ENCODE data around the gene DNAJB6. TPM values are rescaled to one million over a fixed set of nuclear protein-coding genes. Genes with fewer than 3 reads are reported as not detected.

DNAJB6 gene
- total RNA-seq, 1 experiment from 2014 or later = 137 TPM

DNA sequence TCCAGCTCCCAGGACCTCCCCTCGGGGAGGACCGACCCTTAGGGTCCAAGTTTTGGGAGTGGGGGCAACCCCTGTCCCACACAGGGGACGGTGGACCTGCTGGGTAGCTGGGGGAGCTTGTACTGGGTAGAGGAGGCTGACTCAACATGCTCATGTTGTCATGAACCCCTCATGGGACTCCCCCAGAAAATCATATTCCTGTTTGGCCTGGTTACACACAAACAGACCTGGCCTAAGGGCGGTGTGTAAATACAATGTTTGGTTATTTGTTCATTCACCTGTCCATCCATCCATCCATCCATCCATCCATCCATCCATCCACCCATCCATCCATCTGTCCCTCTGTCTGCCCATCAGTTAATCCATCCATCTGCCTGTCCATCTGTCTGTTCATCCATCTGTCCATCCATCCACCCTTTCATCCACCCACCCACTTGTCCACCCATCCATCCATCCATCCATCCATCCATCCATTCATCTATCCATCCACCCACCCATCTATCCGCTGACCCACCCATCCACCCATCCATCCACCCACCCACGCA, 92.9 kb downstream of the DNAJB6 start:
- TF ChIP-seq, protein P1, sequence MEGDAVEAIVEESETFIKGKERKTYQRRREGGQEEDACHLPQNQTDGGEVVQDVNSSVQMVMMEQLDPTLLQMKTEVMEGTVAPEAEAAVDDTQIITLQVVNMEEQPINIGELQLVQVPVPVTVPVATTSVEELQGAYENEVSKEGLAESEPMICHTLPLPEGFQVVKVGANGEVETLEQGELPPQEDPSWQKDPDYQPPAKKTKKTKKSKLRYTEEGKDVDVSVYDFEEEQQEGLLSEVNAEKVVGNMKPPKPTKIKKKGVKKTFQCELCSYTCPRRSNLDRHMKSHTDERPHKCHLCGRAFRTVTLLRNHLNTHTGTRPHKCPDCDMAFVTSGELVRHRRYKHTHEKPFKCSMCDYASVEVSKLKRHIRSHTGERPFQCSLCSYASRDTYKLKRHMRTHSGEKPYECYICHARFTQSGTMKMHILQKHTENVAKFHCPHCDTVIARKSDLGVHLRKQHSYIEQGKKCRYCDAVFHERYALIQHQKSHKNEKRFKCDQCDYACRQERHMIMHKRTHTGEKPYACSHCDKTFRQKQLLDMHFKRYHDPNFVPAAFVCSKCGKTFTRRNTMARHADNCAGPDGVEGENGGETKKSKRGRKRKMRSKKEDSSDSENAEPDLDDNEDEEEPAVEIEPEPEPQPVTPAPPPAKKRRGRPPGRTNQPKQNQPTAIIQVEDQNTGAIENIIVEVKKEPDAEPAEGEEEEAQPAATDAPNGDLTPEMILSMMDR (IDR thresholded peaks at IDR 0.05; ENCODE audit: unreplicated experiment) = no peak
- Mint-ChIP-seq H3K27me3 (ENCODE audit: unreplicated experiment) (no peaks in the 10 kb centered on the region), H3K4me3 (ENCODE audit: low read depth, unreplicated experiment) (no peak overlapping the region), H3K9me3 (ENCODE audit: low read depth, unreplicated experiment) (no peaks in the 10 kb centered on the region), H3K27ac (ENCODE audit: unreplicated experiment) (no peak overlapping the region), H3K36me3 (ENCODE audit: insufficient read depth, unreplicated experiment) (peaks cover 13% of the 10 kb centered on the region), H3K4me1 (ENCODE audit: low read depth, unreplicated experiment) (no peaks in the 10 kb centered on the region)
- no peak for DNase-seq
- no TSS peak for BruUV-seq (replicated peaks)
- intact Hi-C loops (cut with micrococcal nuclease; ENCODE audit: unreplicated experiment) = no loop called here
- CTCF ChIA-PET = no interaction called here

DNA sequence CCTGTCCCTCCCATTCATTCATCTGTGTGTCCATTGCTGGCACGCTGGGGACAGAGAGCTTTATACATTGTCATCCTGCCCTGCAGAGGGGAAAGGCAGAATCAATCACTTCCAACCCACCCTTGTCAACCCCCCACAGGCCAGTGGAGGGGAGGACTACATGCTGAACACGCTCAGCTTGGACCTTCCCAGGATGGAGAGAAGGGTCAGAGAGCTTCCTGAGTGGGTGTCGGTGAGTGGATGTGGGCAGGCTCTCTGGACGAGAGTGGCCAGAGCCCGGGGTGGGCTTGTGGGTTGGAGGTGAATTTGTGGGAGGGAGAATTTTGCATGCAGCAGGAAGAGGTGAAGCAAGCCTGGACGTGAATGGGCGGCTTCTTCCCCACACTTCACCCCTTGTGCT, 93.9 kb downstream of the DNAJB6 start:
- no peak for DNase-seq
- Mint-ChIP-seq H3K27me3 (ENCODE audit: unreplicated experiment) (no peaks in the 10 kb centered on the region), H3K4me3 (ENCODE audit: low read depth, unreplicated experiment) (no peak overlapping the region), H3K36me3 (ENCODE audit: insufficient read depth, unreplicated experiment) (peaks cover 8% of the 10 kb centered on the region), H3K4me1 (ENCODE audit: low read depth, unreplicated experiment) (no peaks in the 10 kb centered on the region), H3K9me3 (ENCODE audit: low read depth, unreplicated experiment) (no peaks in the 10 kb centered on the region), H3K27ac (ENCODE audit: unreplicated experiment) (no peak overlapping the region)
- BruUV-seq (replicated peaks) = no TSS peak
- TF ChIP-seq, protein P1 (IDR thresholded peaks at IDR 0.05; ENCODE audit: unreplicated experiment) = no peak
- CTCF ChIA-PET = no interaction called here
- intact Hi-C loops (cut with micrococcal nuclease; ENCODE audit: unreplicated experiment) = no loop called here

DNA sequence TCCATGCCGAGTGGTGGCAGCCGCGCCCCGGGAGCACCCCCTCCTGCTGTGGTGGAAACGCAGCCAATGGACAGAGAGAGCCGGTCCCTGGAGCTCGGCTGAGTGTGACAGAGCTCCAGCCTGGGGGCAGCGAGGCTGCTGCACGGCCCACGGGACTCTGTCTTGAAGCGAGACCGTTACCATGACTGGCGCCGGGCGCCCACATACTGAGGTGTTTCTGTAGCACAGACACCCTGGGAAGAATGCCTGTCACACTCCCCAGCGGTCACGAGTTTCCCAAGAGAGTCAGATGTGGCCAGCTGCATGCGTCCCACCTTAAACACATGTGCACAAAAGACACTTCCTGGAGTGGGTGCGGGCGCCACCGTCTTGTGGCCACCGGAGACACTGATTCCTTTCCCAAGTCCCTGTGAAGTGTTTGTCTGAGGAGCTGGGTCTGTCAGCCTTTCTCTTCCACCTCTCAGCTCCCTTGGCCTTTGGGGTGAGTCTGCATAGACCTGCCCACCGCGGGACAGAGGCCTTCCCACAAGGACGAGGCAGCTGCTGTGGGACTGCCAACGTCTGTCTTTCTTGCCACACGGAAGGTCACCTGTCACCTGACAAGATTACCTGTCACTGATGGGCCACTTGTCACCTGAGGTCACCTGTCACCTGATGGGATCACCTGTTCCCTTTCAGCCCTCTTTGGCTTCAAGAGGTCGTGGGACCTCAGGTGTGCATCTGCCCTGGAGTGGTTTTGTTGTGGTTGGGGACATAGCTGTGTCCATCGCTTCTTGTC, 94.6 kb downstream of the DNAJB6 start:
- no peaks in the 10 kb centered on the region for H3K4me1 Mint-ChIP-seq (ENCODE audit: low read depth, unreplicated experiment)
- H3K4me3 Mint-ChIP-seq (ENCODE audit: low read depth, unreplicated experiment) = no peak overlapping the region
- CTCF ChIA-PET = no interaction called here
- H3K36me3 Mint-ChIP-seq (ENCODE audit: insufficient read depth, unreplicated experiment) = peaks cover 6% of the 10 kb centered on the region
- DNase-seq = no peak
- H3K27ac Mint-ChIP-seq (ENCODE audit: unreplicated experiment) = no peak overlapping the region
- no peaks in the 10 kb centered on the region for H3K27me3 Mint-ChIP-seq (ENCODE audit: unreplicated experiment)
- no TSS peak for BruUV-seq (replicated peaks)
- intact Hi-C loops (cut with micrococcal nuclease; ENCODE audit: unreplicated experiment) = no loop called here
- TF ChIP-seq, protein P1 (IDR thresholded peaks at IDR 0.05; ENCODE audit: unreplicated experiment) = no peak
- H3K9me3 Mint-ChIP-seq (ENCODE audit: low read depth, unreplicated experiment) = no peaks in the 10 kb centered on the region

DNA sequence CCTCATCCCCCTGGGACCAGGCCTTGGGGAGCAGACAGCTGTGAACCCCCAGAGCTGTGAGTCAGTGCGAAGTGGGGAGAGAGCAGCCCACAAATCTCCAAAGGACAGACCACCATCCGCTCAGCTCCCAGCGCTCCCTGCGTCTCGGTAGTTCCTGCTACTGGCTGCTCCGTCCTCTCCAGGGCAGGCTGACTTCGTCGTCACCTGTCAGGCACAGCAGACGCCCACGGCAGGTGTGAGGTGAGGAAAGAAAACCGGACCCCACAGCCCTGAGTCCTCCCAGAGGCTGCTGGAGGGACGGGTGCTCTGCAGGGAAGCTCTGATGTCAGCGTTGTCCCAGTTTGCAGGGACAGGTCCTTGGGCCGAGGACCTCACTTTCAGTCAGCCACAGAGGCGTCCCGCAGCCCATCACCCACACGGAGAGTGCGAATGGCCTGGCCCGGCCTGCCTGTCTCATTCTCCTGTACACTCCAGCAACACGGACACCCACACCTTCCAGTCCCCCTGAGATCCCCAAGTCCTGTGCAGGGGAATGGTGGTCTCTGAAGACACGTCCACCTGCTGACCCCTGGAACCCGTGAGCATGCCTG, 95.2 kb downstream of the DNAJB6 start:
- DNase-seq = no peak
- BruUV-seq (replicated peaks) = no TSS peak
- TF ChIP-seq, protein P1 (IDR thresholded peaks at IDR 0.05; ENCODE audit: unreplicated experiment) = no peak
- no peaks in the 10 kb centered on the region for H3K27me3 Mint-ChIP-seq (ENCODE audit: unreplicated experiment)
- intact Hi-C loops (cut with micrococcal nuclease; ENCODE audit: unreplicated experiment) = loop anchor here (2.0 kb wide), 1 partner anchor 123 kb away; no protein-coding TSS in a partner anchor
- CTCF ChIA-PET = no interaction called here
- no peak overlapping the region for H3K27ac Mint-ChIP-seq (ENCODE audit: unreplicated experiment)
- H3K36me3 Mint-ChIP-seq (ENCODE audit: insufficient read depth, unreplicated experiment) = peaks cover 6% of the 10 kb centered on the region
- no peaks in the 10 kb centered on the region for H3K4me1 Mint-ChIP-seq (ENCODE audit: low read depth, unreplicated experiment)
- H3K4me3 Mint-ChIP-seq (ENCODE audit: low read depth, unreplicated experiment) = no peak overlapping the region
- H3K9me3 Mint-ChIP-seq (ENCODE audit: low read depth, unreplicated experiment) = no peaks in the 10 kb centered on the region

Measured in Calu3 (cell line).